ENCODE measurements around the gene FOXD2. TPM values are rescaled to one million over a fixed set of nuclear protein-coding genes. Genes with fewer than 3 reads are reported as not detected.

Gene FOXD2
- total RNA-seq, 1 experiment from 2014 or later, result 2.8 TPM

GRCh38 chr1:47417170-47418044 is 20.4 kb upstream of the FOXD2 start:
- DNase-seq (ENCODE audit: low spot score), result no peak

- DNase-seq (ENCODE audit: low spot score), result no peak
Measured at GRCh38 chr1:47418122-47418521, 19.7 kb upstream of the FOXD2 start.

GRCh38 chr1:47418681-47419325 is 19.0 kb upstream of the FOXD2 start:
- no peak for DNase-seq (ENCODE audit: low spot score)

GRCh38 chr1:47420547-47420946 is 17.3 kb upstream of the FOXD2 start:
- DNase-seq (ENCODE audit: low spot score), result no peak

GRCh38 chr1:47423872-47424271 is 14.0 kb upstream of the FOXD2 start:
- DNase-seq (ENCODE audit: low spot score), result no peak

GRCh38 chr1:47424336-47424982 is 13.4 kb upstream of the FOXD2 start:
- peak; percentile 61 for DNase-seq (ENCODE audit: low spot score)

GRCh38 chr1:47431534-47431933 is 6.3 kb upstream of the FOXD2 start:
- no peak for DNase-seq (ENCODE audit: low spot score)

GRCh38 chr1:47432071-47433036 is 5.5 kb upstream of the FOXD2 start:
- peak; percentile 97 for DNase-seq (ENCODE audit: low spot score)

- DNase-seq (ENCODE audit: low spot score), result no peak
Measured at GRCh38 chr1:47433037-47433421, 4.8 kb upstream of the FOXD2 start.

- no peak for DNase-seq (ENCODE audit: low spot score)
Measured at GRCh38 chr1:47433477-47434050, 4.3 kb upstream of the FOXD2 start.

- no peak for DNase-seq (ENCODE audit: low spot score)
Measured at GRCh38 chr1:47434051-47434842, 3.6 kb upstream of the FOXD2 start.

- DNase-seq (ENCODE audit: low spot score), result no peak
Measured at GRCh38 chr1:47435506-47436303, 2.1 kb upstream of the FOXD2 start.

- DNase-seq (ENCODE audit: low spot score), result peak; percentile 89
Measured at GRCh38 chr1:47436304-47436978, 1.4 kb upstream of the FOXD2 start.

GRCh38 chr1:47436979-47437446 is 831 bp upstream of the FOXD2 start:
- peak; percentile 53 for DNase-seq (ENCODE audit: low spot score)

GRCh38 chr1:47438165-47439016 is 547 bp downstream of the FOXD2 start:
- no peak for DNase-seq (ENCODE audit: low spot score)

GRCh38 chr1:47439017-47439818 is 1.4 kb downstream of the FOXD2 start:
- DNase-seq (ENCODE audit: low spot score), result no peak

Measured in HT-29 (cell line).